Mesendoderm (in vitro differentiated cells): ENCODE measurements around the gene ZNF783. TPM values are rescaled to one million over a fixed set of nuclear protein-coding genes. Genes with fewer than 3 reads are reported as not detected.

ENCODE experiments used
- DNase-seq: peaks from one replicate; pipeline ENCODE4 v3.0.0; 2013
- H2AK5ac ChIP-seq: 2 replicates; pipeline ENCODE4 v1.6.1; 2013; ENCODE audit warnings: low read length, inconsistent platforms
- H2BK120ac ChIP-seq: 2 replicates; pipeline ENCODE4 v1.6.1; 2013; ENCODE audit warnings: low read depth, mild to moderate bottlenecking, low read length, moderate library complexity, mixed read lengths
- H2BK15ac ChIP-seq: replicated peaks from 2 replicates; pipeline ENCODE4 v1.6.1; 2013; ENCODE audit warnings: low read depth, mild to moderate bottlenecking, moderate library complexity
- H2BK5ac ChIP-seq: 2 replicates; pipeline ENCODE4 v1.6.1; 2013; ENCODE audit warnings: low read length, inconsistent platforms
- H3K18ac ChIP-seq: 2 replicates; pipeline ENCODE4 v1.6.1; 2013; ENCODE audit warnings: mild to moderate bottlenecking, low read length, mixed read lengths
- H3K23ac ChIP-seq: one replicate; pipeline ENCODE4 v1.6.1; 2013; ENCODE audit warnings: low read length
- H3K27ac ChIP-seq: 2 replicates; pipeline ENCODE4 v1.5.1; 2013; ENCODE audit warnings: low read depth, mild to moderate bottlenecking, inconsistent platforms, low read length, moderate library complexity
- H3K27me3 ChIP-seq: 2 replicates; pipeline ENCODE4 v1.6.1; 2013; ENCODE audit warnings: low read length, control low read depth, mild to moderate bottlenecking, inconsistent platforms; ENCODE audit not compliant: insufficient read depth, poor library complexity
- H3K36me3 ChIP-seq: 2 replicates; pipeline ENCODE4 v1.6.1; 2013; ENCODE audit warnings: low read length, inconsistent platforms; ENCODE audit not compliant: control insufficient read depth, insufficient read depth
- H3K4ac ChIP-seq: one replicate; pipeline ENCODE4 v1.6.1; 2013; ENCODE audit warnings: low read depth, mild to moderate bottlenecking, low read length, moderate library complexity
- H3K4me1 ChIP-seq: 2 replicates; pipeline ENCODE4 v1.6.1; 2013; ENCODE audit warnings: low read depth, low read length, inconsistent platforms; ENCODE audit not compliant: control insufficient read depth
- H3K4me2 ChIP-seq: 2 replicates; pipeline ENCODE4 v1.6.1; 2013; ENCODE audit warnings: low read length
- H3K4me3 ChIP-seq: 2 replicates; pipeline ENCODE4 v1.5.1; 2013; ENCODE audit warnings: mild to moderate bottlenecking, low read length
- H3K56ac ChIP-seq: one replicate; pipeline ENCODE4 v1.6.1; 2013; ENCODE audit warnings: low read length
- H3K79me1 ChIP-seq: 2 replicates; pipeline ENCODE4 v1.6.1; 2013; ENCODE audit warnings: low read length, inconsistent platforms
- H3K79me2 ChIP-seq: 2 replicates; pipeline ENCODE4 v1.6.1; 2013; ENCODE audit warnings: mild to moderate bottlenecking, low read length; ENCODE audit not compliant: control insufficient read depth, insufficient read depth
- H3K9ac ChIP-seq: 2 replicates; pipeline ENCODE4 v1.6.1; 2013; ENCODE audit warnings: low read length, inconsistent platforms
- H4K5ac ChIP-seq: one replicate; pipeline ENCODE4 v1.6.1; 2013; ENCODE audit warnings: low read length
- H4K8ac ChIP-seq: one replicate; pipeline ENCODE4 v1.6.1; 2013; ENCODE audit warnings: low read depth, mild to moderate bottlenecking, control low read depth, low read length, moderate library complexity
- WGBS: extraction: QIAGEN DNeasy Blood & Tissue Kit; methylation state at CpG from one replicate; pipeline ENCODE4 v1.1.7; 2013; ENCODE audit warnings: low lambda C conversion rate, missing lambda C conversion rate; ENCODE audit not compliant: insufficient coverage; ENCODE audit errors: extremely low coverage; 5-methylcytosine and 5-hydroxymethylcytosine counted together
- small RNA-seq: library from polyadenylated mRNA; stranded (forward); fragments of <200 nt; extraction: miRNeasy Mini kit (QIAGEN cat#:217004); gene quantifications from one replicate; pipeline ENCODE3, GENCODE V24; 2013; ENCODE audit not compliant: insufficient read depth

Gene ZNF783

GRCh38 chr7:149334219-149334618 lies 72.2 kb downstream of the ZNF783 start:
- H2BK120ac ChIP-seq = no peak overlapping the region
- H3K79me2 ChIP-seq = no peaks in the 10 kb centered on the region
- DNase-seq = no peak
- no peak overlapping the region for H3K23ac ChIP-seq
- H4K8ac ChIP-seq = no peak overlapping the region
- H3K4ac ChIP-seq = no peak overlapping the region
- H3K27me3 ChIP-seq = no peaks in the 10 kb centered on the region
- no peak overlapping the region for H3K4me2 ChIP-seq
- no peak overlapping the region for H3K18ac ChIP-seq
- no peak overlapping the region for H4K5ac ChIP-seq
- no peak overlapping the region for H2BK15ac ChIP-seq
- H3K56ac ChIP-seq = no peak overlapping the region
- no peak overlapping the region for H3K9ac ChIP-seq
- no peaks in the 10 kb centered on the region for H3K4me1 ChIP-seq
- no peak overlapping the region for H3K4me3 ChIP-seq
- H3K79me1 ChIP-seq = no peaks in the 10 kb centered on the region
- no peak overlapping the region for H2AK5ac ChIP-seq
- H3K36me3 ChIP-seq = no peaks in the 10 kb centered on the region
- no peak overlapping the region for H3K27ac ChIP-seq
- WGBS = no CpG with 5 or more reads among the region's 2 CpGs
- H2BK5ac ChIP-seq = no peak overlapping the region

Small RNA genes within 50 kb of the gene (small RNA-seq; reads per million reads assigned to genes)
- not detected for gene AC004941.2
